GM23248 (cell line): ENCODE data around the gene LEFTY2. TPM values are rescaled to one million over a fixed set of nuclear protein-coding genes. Genes with fewer than 3 reads are reported as not detected.
A peak's percentile ranks its signal among the peaks of the same experiment; 100 is the strongest.
"Not testable (repeated sequence)": the region's sequence is repeated elsewhere in the genome, so short reads cannot be mapped to it uniquely, and the experiment has no call there.

Experiments used
- DNase-seq: peaks from one replicate; pipeline ENCODE4 v3.0.0-alpha.2; 2015
- H2AFZ ChIP-seq: fragments of 200-600 bp; sonication (generic); 2 replicates; pipeline ENCODE4 v1.6.1; 2016; ENCODE audit warnings: antibody characterized with exemption
- H3F3A ChIP-seq: fragments of 200-600 bp; sonication (generic); 2 replicates; pipeline ENCODE4 v1.6.1; 2016; ENCODE audit warnings: mild to moderate bottlenecking, antibody characterized with exemption, mixed run types; ENCODE audit not compliant: insufficient read depth
- H3K27ac ChIP-seq: fragments of 200-600 bp; sonication (generic); 2 replicates; pipeline ENCODE4 v1.5.1; 2016; ENCODE audit warnings: mild to moderate bottlenecking
- H3K27me3 ChIP-seq: fragments of 200-600 bp; sonication (generic); replicated peaks from 2 replicates; pipeline ENCODE4 v1.6.1; 2016; ENCODE audit warnings: mild to moderate bottlenecking; ENCODE audit not compliant: insufficient read depth
- H3K36me3 ChIP-seq: fragments of 200-600 bp; sonication (generic); 2 replicates; pipeline ENCODE4 v1.6.1; 2016; ENCODE audit warnings: low read depth, mild to moderate bottlenecking
- H3K4me1 ChIP-seq: fragments of 200-600 bp; sonication (generic); 2 replicates; pipeline ENCODE4 v1.6.1; 2016; ENCODE audit warnings: mild to moderate bottlenecking; ENCODE audit not compliant: insufficient read depth
- H3K4me2 ChIP-seq: fragments of 200-600 bp; sonication (generic); one replicate; pipeline ENCODE4 v1.6.1; 2016; ENCODE audit warnings: mild to moderate bottlenecking; ENCODE audit not compliant: unreplicated experiment
- H3K4me3 ChIP-seq: fragments of 200-600 bp; sonication (generic); 2 replicates; pipeline ENCODE4 v1.5.1; 2016; ENCODE audit warnings: mild to moderate bottlenecking
- H3K79me2 ChIP-seq: fragments of 200-600 bp; sonication (generic); 2 replicates; pipeline ENCODE4 v1.6.1; 2016; ENCODE audit warnings: mild to moderate bottlenecking; ENCODE audit not compliant: insufficient read depth
- H3K9ac ChIP-seq: fragments of 200-600 bp; sonication (generic); 2 replicates; pipeline ENCODE4 v1.6.1; 2016; ENCODE audit warnings: mild to moderate bottlenecking
- H3K9me2 ChIP-seq: fragments of 200-600 bp; sonication (generic); 2 replicates; pipeline ENCODE4 v1.6.1; 2016; ENCODE audit warnings: mixed run types, mild to moderate bottlenecking, moderate library complexity; ENCODE audit not compliant: insufficient read depth
- H3K9me3 ChIP-seq: fragments of 200-600 bp; sonication (generic); one replicate; pipeline ENCODE4 v1.6.1; 2017; ENCODE audit warnings: low read depth
- H4K20me1 ChIP-seq: fragments of 200-600 bp; sonication (generic); 2 replicates; pipeline ENCODE4 v1.6.0; 2016; ENCODE audit not compliant: insufficient read depth
- EZH2 ChIP-seq: fragments of 200-600 bp; sonication (generic); IDR thresholded peaks from 2 replicates; pipeline ENCODE4 v1.6.1; 2018; ENCODE audit warnings: antibody characterized with exemption, mild to moderate bottlenecking; ENCODE audit not compliant: insufficient read depth, poor library complexity, severe bottlenecking
- EZH2phosphoT487 ChIP-seq: fragments of 200-600 bp; sonication (generic); IDR thresholded peaks from 2 replicates; pipeline ENCODE4 v1.6.1; 2018; ENCODE audit warnings: antibody characterized with exemption, moderate library complexity, mild to moderate bottlenecking, low read depth; ENCODE audit not compliant: insufficient read depth
- WGBS, 2 experiments: methylation state at CpG; one replicate each; pipeline ENCODE4 v1.1.6; 2015 to 2017; ENCODE audit warnings: low lambda C conversion rate in 2 of 2, low coverage in 1 of 2; ENCODE audit errors: missing lambda C conversion rate in 2 of 2; 5-methylcytosine and 5-hydroxymethylcytosine counted together
- in situ Hi-C: fragments of 300-500 bp; cut with MboI; formaldehyde crosslinking; loops from 2 replicates; pipeline ENCODE4 v1.15.0; 2020
- polyA plus RNA-seq: library from polyadenylated mRNA; unstranded; fragments of >200 nt; fragmentation: Nextera tagmentation; extraction: Ambion mirVana; gene quantifications from 2 replicates; pipeline ENCODE4 v1.2.1, GENCODE V29; 2016
- total RNA-seq: library from RNA; depleted of rRNA; stranded (reverse); fragments of >200 nt; shearing (Covaris generic); gene quantifications from 2 replicates; pipeline ENCODE4 v1.2.3, GENCODE V29; 2014

LEFTY2 gene
- total and polyA plus RNA-seq, 2 experiments from 2014 or later = not detected

GRCh38 chr1:225940385-225941151 lies 452 bp downstream of the LEFTY2 start:
- 68 to 73% methylated on average over 22 to 25 of the region's 25 CpGs for WGBS, 2 experiments
- Histone ChIP-seq H3F3A (0 out of 2 replicates have a peak, but pooled peaks cover 3% of the 10 kb centered on the region), H3K4me1 (0 out of 2 replicates have a peak, but pooled peaks cover 6% of the 10 kb centered on the region), H3K36me3 (no peaks in the 10 kb centered on the region), H2AFZ (no peak overlapping the region), H3K9me2 (no peaks in the 10 kb centered on the region), H3K4me2 (no peak overlapping the region), H3K9me3 (no peaks in the 10 kb centered on the region), H3K4me3 (no peak overlapping the region), H3K9ac (no peak overlapping the region), H4K20me1 (no peaks in the 10 kb centered on the region), H3K79me2 (no peaks in the 10 kb centered on the region), H3K27me3 (no peaks in the 10 kb centered on the region), H3K27ac (no peak overlapping the region)
- in situ Hi-C loops = no loop called here
- TF ChIP-seq EZH2phosphoT487 (no peak), EZH2 (no peak)
- DNase-seq = no peak

- DNase-seq, H3K79me2 ChIP-seq, H3K9me3 ChIP-seq, H3K27ac ChIP-seq, H2AFZ ChIP-seq, H3K9ac ChIP-seq, H3K4me3 ChIP-seq, H3F3A ChIP-seq, H3K4me2 ChIP-seq, H3K36me3 ChIP-seq, H4K20me1 ChIP-seq, H3K9me2 ChIP-seq, H3K27me3 ChIP-seq, in situ Hi-C loops, H3K4me1 ChIP-seq: not testable (repeated sequence)
- 78 to 89% methylated on average over 6 to 7 of the region's 8 CpGs for WGBS, 2 experiments
Observed at GRCh38 chr1:225939939-225940310, 1.1 kb downstream of the LEFTY2 start.

- WGBS, 2 experiments = 74 to 76% methylated on average over 19 to 62 of the region's 69 CpGs
- H3K27me3 ChIP-seq, H4K20me1 ChIP-seq, H3F3A ChIP-seq, H3K36me3 ChIP-seq, H2AFZ ChIP-seq, in situ Hi-C loops, H3K9me2 ChIP-seq, H3K9me3 ChIP-seq, H3K4me1 ChIP-seq, H3K4me3 ChIP-seq, H3K79me2 ChIP-seq, H3K9ac ChIP-seq, H3K4me2 ChIP-seq, DNase-seq, H3K27ac ChIP-seq: not testable (repeated sequence)
Observed at GRCh38 chr1:225939097-225939938, 1.7 kb downstream of the LEFTY2 start.

- H3K9ac ChIP-seq = no peak overlapping the region
- H3K9me3 ChIP-seq = no peaks in the 10 kb centered on the region
- peak overlapping the region; percentile 48; the same call in 1 of the 2 replicates for H2AFZ ChIP-seq
- H3K36me3 ChIP-seq = no peaks in the 10 kb centered on the region
- WGBS, 2 experiments = 94 to 97% methylated on average over 19 to 21 of the region's 21 CpGs
- H3K27ac ChIP-seq = no peak overlapping the region
- no peaks in the 10 kb centered on the region for H3K79me2 ChIP-seq
- TF ChIP-seq EZH2 = no peak
- TF ChIP-seq EZH2phosphoT487 = no peak
- H3K4me2 ChIP-seq = no peak overlapping the region
- peaks cover 6% of the 10 kb centered on the region; the same call in 1 of the 2 replicates for H3F3A ChIP-seq
- no peaks in the 10 kb centered on the region for H3K27me3 ChIP-seq
- H3K4me3 ChIP-seq = no peak overlapping the region
- DNase-seq = no peak
- no peaks in the 10 kb centered on the region for H4K20me1 ChIP-seq
- in situ Hi-C loops = no loop called here
- peaks cover 13% of the 10 kb centered on the region; the same call in 1 of the 2 replicates for H3K4me1 ChIP-seq
- no peaks in the 10 kb centered on the region for H3K9me2 ChIP-seq
Observed at GRCh38 chr1:225937048-225937968, 3.7 kb downstream of the LEFTY2 start.
